T-helper 1 cell treated with Interleukin-12 subunit alpha and Interleukin-12 subunit beta and Interleukin-4 antibody, amounts not matched to agents 30 μg/mL and 1 μg/mL, for 36 hours (primary cell): Measurements from ENCODE around the gene OR9K2.
"Not testable (repeated sequence)": the region's sequence is repeated elsewhere in the genome, so short reads cannot be mapped to it uniquely, and the experiment has no call there.

Source experiments
- H3K27ac Mint-ChIP-seq: one replicate; pipeline ENCODE4 v1.8.0; 2021; ENCODE audit warnings: mild to moderate bottlenecking, mixed read lengths
- H3K27me3 Mint-ChIP-seq: one replicate; pipeline ENCODE4 v1.8.0; 2021; ENCODE audit warnings: low read depth, mixed read lengths
- H3K36me3 Mint-ChIP-seq: one replicate; pipeline ENCODE4 v1.8.0; 2021; ENCODE audit warnings: low read depth, mixed read lengths
- H3K4me1 Mint-ChIP-seq: one replicate; pipeline ENCODE4 v1.8.0; 2021; ENCODE audit warnings: low read depth, mixed read lengths
- H3K4me3 Mint-ChIP-seq: one replicate; pipeline ENCODE4 v1.8.0; 2021; ENCODE audit warnings: mild to moderate bottlenecking, moderate library complexity, mixed read lengths
- H3K9me3 Mint-ChIP-seq: one replicate; pipeline ENCODE4 v1.8.0; 2021; ENCODE audit warnings: mixed read lengths

OR9K2 gene

GRCh38 chr12:55126106-55126505 lies at the start of gene OR9K2:
Gene OR9K2 (plus strand): TSS chr12:55126406. CDS start chr12:55129835, 3,429 bp downstream.
- no peak within 1 kb of the TSS for H3K27ac Mint-ChIP-seq

GRCh38 chr12:55092579-55092978 lies 33.6 kb upstream of the OR9K2 start:
- peaks cover 16% of the 10 kb centered on the region for H3K27me3 Mint-ChIP-seq
- H3K4me3 Mint-ChIP-seq, result no peak overlapping the region
- H3K27ac Mint-ChIP-seq, result no peak overlapping the region
- H3K36me3 Mint-ChIP-seq, result no peaks in the 10 kb centered on the region
- no peaks in the 10 kb centered on the region for H3K9me3 Mint-ChIP-seq
- no peaks in the 10 kb centered on the region for H3K4me1 Mint-ChIP-seq

More at GRCh38 chr12:55126106-55126505, at the start of gene OR9K2:
- H3K36me3 Mint-ChIP-seq, result no peaks in the 10 kb centered on the region
- H3K4me3 Mint-ChIP-seq, result no peak within 1 kb of the TSS
- H3K9me3 Mint-ChIP-seq, result no peaks in the 10 kb centered on the region
- peaks cover 14% of the 10 kb centered on the region for H3K27me3 Mint-ChIP-seq
- no peaks in the 10 kb centered on the region for H3K4me1 Mint-ChIP-seq

- Mint-ChIP-seq H3K9me3 (no peaks in the 10 kb centered on the region), H3K36me3 (no peaks in the 10 kb centered on the region), H3K27ac (no peak overlapping the region), H3K27me3 (peaks cover 7% of the 10 kb centered on the region), H3K4me1 (no peaks in the 10 kb centered on the region), H3K4me3 (no peak overlapping the region)
These were observed 13.8 kb upstream of the OR9K2 start for GRCh38 chr12:55112378-55112875.

- H3K27ac Mint-ChIP-seq, result no peak overlapping the region
- H3K4me1 Mint-ChIP-seq, result no peaks in the 10 kb centered on the region
- H3K36me3 Mint-ChIP-seq, result no peaks in the 10 kb centered on the region
- no peaks in the 10 kb centered on the region for H3K9me3 Mint-ChIP-seq
- H3K4me3 Mint-ChIP-seq, result no peak overlapping the region
- H3K27me3 Mint-ChIP-seq, result no peaks in the 10 kb centered on the region
These were observed 10.1 kb upstream of the OR9K2 start for GRCh38 chr12:55116152-55116551.

- H3K27me3 Mint-ChIP-seq, result peaks cover 35% of the 10 kb centered on the region
- no peaks in the 10 kb centered on the region for H3K9me3 Mint-ChIP-seq
- H3K4me3 Mint-ChIP-seq, result no peak overlapping the region
- no peaks in the 10 kb centered on the region for H3K36me3 Mint-ChIP-seq
- no peak overlapping the region for H3K27ac Mint-ChIP-seq
- no peaks in the 10 kb centered on the region for H3K4me1 Mint-ChIP-seq
These were observed 6.6 kb downstream of the OR9K2 start for GRCh38 chr12:55132816-55133215.

- Mint-ChIP-seq H3K27ac (no peak overlapping the region), H3K4me1 (no peaks in the 10 kb centered on the region), H3K36me3 (no peaks in the 10 kb centered on the region), H3K9me3 (no peaks in the 10 kb centered on the region), H3K4me3 (no peak overlapping the region), H3K27me3 (peaks cover 24% of the 10 kb centered on the region)
These were observed 16.7 kb downstream of the OR9K2 start for GRCh38 chr12:55142669-55143565.

GRCh38 chr12:55143566-55143870 lies 17.3 kb downstream of the OR9K2 start:
- H3K36me3 Mint-ChIP-seq, result no peaks in the 10 kb centered on the region
- H3K4me1 Mint-ChIP-seq, result no peaks in the 10 kb centered on the region
- H3K4me3 Mint-ChIP-seq, result no peak overlapping the region
- no peaks in the 10 kb centered on the region for H3K9me3 Mint-ChIP-seq
- no peak overlapping the region for H3K27ac Mint-ChIP-seq
- H3K27me3 Mint-ChIP-seq, result peaks cover 19% of the 10 kb centered on the region

- not testable (repeated sequence) for H3K4me1 Mint-ChIP-seq, H3K27me3 Mint-ChIP-seq, H3K4me3 Mint-ChIP-seq, H3K9me3 Mint-ChIP-seq, H3K27ac Mint-ChIP-seq, H3K36me3 Mint-ChIP-seq
These were observed 40.9 kb downstream of the OR9K2 start for GRCh38 chr12:55167010-55167640.

- peaks cover 3% of the 10 kb centered on the region for H3K27me3 Mint-ChIP-seq
- no peak overlapping the region for H3K27ac Mint-ChIP-seq
- no peaks in the 10 kb centered on the region for H3K4me1 Mint-ChIP-seq
- no peaks in the 10 kb centered on the region for H3K9me3 Mint-ChIP-seq
- H3K36me3 Mint-ChIP-seq, result no peaks in the 10 kb centered on the region
- no peak overlapping the region for H3K4me3 Mint-ChIP-seq
These were observed 45.2 kb downstream of the OR9K2 start for GRCh38 chr12:55171445-55171844.

GRCh38 chr12:55171846-55172245 lies 45.6 kb downstream of the OR9K2 start:
- not testable (repeated sequence) for H3K27ac Mint-ChIP-seq, H3K9me3 Mint-ChIP-seq, H3K27me3 Mint-ChIP-seq, H3K36me3 Mint-ChIP-seq, H3K4me3 Mint-ChIP-seq, H3K4me1 Mint-ChIP-seq

- Mint-ChIP-seq H3K27ac (no peak overlapping the region), H3K27me3 (peaks cover 5% of the 10 kb centered on the region), H3K4me1 (no peaks in the 10 kb centered on the region), H3K9me3 (no peaks in the 10 kb centered on the region), H3K36me3 (no peaks in the 10 kb centered on the region), H3K4me3 (no peak overlapping the region)
These were observed 46.5 kb downstream of the OR9K2 start for GRCh38 chr12:55172686-55173085.

GRCh38 chr12:55173456-55173855 lies 47.2 kb downstream of the OR9K2 start:
- Mint-ChIP-seq H3K27me3 (peaks cover 12% of the 10 kb centered on the region), H3K9me3 (no peaks in the 10 kb centered on the region), H3K27ac (no peak overlapping the region), H3K4me3 (no peak overlapping the region), H3K36me3 (no peaks in the 10 kb centered on the region), H3K4me1 (no peaks in the 10 kb centered on the region)
